DOHH2 (cell line): ENCODE results near the gene ELOVL2.

ENCODE experiments used
- H3F3A ChIP-seq: fragments of 200-600 bp; sonication (generic), shearing (Covaris generic); 2 replicates; pipeline ENCODE4 v1.6.0; 2016; ENCODE audit warnings: antibody characterized with exemption, mild to moderate bottlenecking; ENCODE audit not compliant: control insufficient read depth, insufficient read depth
- H3K27ac ChIP-seq: fragments of 200-600 bp; sonication (generic); 2 replicates; pipeline ENCODE4 v1.5.1; 2014; ENCODE audit warnings: low read depth, mild to moderate bottlenecking, low read length, moderate library complexity
- H3K27me3 ChIP-seq: fragments of 200-600 bp; sonication (generic); 2 replicates; pipeline ENCODE4 v1.6.1; 2014; ENCODE audit warnings: mild to moderate bottlenecking, low read length, mixed read lengths; ENCODE audit not compliant: control insufficient read depth
- H3K36me3 ChIP-seq: fragments of 200-600 bp; sonication (generic); 2 replicates; pipeline ENCODE4 v1.6.1; 2014; ENCODE audit warnings: mild to moderate bottlenecking, low read length, moderate library complexity, mixed read lengths; ENCODE audit not compliant: control insufficient read depth
- H3K4me1 ChIP-seq: fragments of 200-600 bp; sonication (generic); 2 replicates; pipeline ENCODE4 v1.6.1; 2014; ENCODE audit warnings: mild to moderate bottlenecking, low read length, mixed read lengths; ENCODE audit not compliant: control insufficient read depth
- H3K4me2 ChIP-seq: fragments of 200-600 bp; sonication (generic); 2 replicates; pipeline ENCODE4 v1.6.0; 2014; ENCODE audit warnings: mild to moderate bottlenecking, low read length, moderate library complexity
- H3K4me3 ChIP-seq: fragments of 200-600 bp; sonication (generic); 2 replicates; pipeline ENCODE4 v1.5.1; 2014; ENCODE audit warnings: mild to moderate bottlenecking, low read length, mixed read lengths
- H3K79me2 ChIP-seq: fragments of 200-600 bp; sonication (generic); 2 replicates; pipeline ENCODE4 v1.6.1; 2014; ENCODE audit warnings: mild to moderate bottlenecking, low read length, mixed read lengths; ENCODE audit not compliant: control insufficient read depth
- H3K9me2 ChIP-seq: fragments of 200-600 bp; sonication (generic); replicated peaks from 2 replicates; pipeline ENCODE4 v1.6.1; 2014; ENCODE audit warnings: mild to moderate bottlenecking, low read length, mixed read lengths; ENCODE audit not compliant: control insufficient read depth
- H3K9me3 ChIP-seq: fragments of 200-600 bp; sonication (generic); 2 replicates; pipeline ENCODE4 v1.6.1; 2014; ENCODE audit warnings: antibody characterized with exemption, low read length, mixed read lengths; ENCODE audit not compliant: control insufficient read depth, insufficient read depth
- H4K20me1 ChIP-seq: fragments of 200-600 bp; sonication (generic); 2 replicates; pipeline ENCODE4 v1.6.0; 2014; ENCODE audit warnings: low read depth, mild to moderate bottlenecking, antibody characterized with exemption, low read length, moderate library complexity; ENCODE audit not compliant: control insufficient read depth, insufficient read depth
- CTCF ChIP-seq: fragments of 200-600 bp; sonication (generic); IDR thresholded peaks from one replicate; pipeline ENCODE4 v1.5.1; 2014; ENCODE audit warnings: antibody characterized with exemption, mild to moderate bottlenecking, low read depth, low read length; ENCODE audit not compliant: poor library complexity, severe bottlenecking
- EZH2phosphoT487 ChIP-seq: fragments of 200-600 bp; sonication (generic); IDR thresholded peaks from 2 replicates; pipeline ENCODE4 v1.6.1; 2017; ENCODE audit warnings: borderline replicate concordance, mild to moderate bottlenecking, antibody characterized with exemption, low read length, moderate library complexity, mixed read lengths

ELOVL2 gene

DNA sequence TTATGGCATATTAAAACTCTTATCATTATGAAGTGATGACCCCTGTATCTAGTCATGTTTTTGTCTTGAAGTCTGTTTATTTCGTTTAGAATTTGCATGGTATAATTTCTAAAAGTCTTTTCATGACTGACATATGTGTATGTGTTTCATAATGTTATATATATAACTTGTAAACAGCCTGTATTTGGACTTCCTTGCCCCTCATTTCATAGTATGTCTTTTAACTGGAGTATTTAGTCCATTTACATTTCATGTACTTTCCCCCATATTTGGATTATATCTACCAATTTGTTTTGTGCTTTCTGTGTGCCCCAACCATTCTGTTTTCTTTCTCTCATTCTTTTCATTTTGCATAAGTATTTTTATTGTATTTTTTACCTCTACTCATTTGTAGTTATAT lies 98.3 kb downstream of the ELOVL2 start:
- Histone ChIP-seq H3K4me2 (no peak overlapping the region), H3K79me2 (no peaks in the 10 kb centered on the region), H3K4me1 (no peaks in the 10 kb centered on the region), H3F3A (no peaks in the 10 kb centered on the region), H3K9me2 (no peaks in the 10 kb centered on the region), H3K27ac (no peak overlapping the region), H3K4me3 (no peak overlapping the region), H3K36me3 (no peaks in the 10 kb centered on the region), H3K27me3 (peaks cover 9% of the 10 kb centered on the region), H3K9me3 (no peaks in the 10 kb centered on the region), H4K20me1 (no peaks in the 10 kb centered on the region)
- no peak for TF ChIP-seq CTCF
- TF ChIP-seq EZH2phosphoT487 = no peak

DNA sequence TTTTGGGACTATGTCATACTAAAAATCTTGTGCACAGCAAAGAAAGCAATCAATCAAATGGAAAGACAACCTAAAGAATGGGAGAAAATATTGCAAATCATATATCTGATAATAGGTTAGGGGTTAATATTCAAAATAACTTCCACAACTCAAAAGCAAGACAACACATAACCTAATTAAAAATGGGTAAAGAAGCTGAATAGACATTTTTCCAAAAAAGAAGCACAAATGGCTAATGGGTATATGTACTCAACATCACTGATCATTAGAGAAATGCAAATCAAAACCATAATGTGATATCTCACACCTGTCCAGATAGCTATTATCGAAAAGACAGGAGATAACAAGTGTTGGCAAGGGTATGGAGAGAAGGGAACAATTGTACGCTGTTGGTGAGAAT lies 104.3 kb downstream of the ELOVL2 start:
- TF ChIP-seq EZH2phosphoT487 (no peak), CTCF (no peak)
- Histone ChIP-seq H3K4me2 (no peak overlapping the region), H3K36me3 (no peaks in the 10 kb centered on the region), H4K20me1 (no peaks in the 10 kb centered on the region), H3F3A (no peaks in the 10 kb centered on the region), H3K4me1 (no peaks in the 10 kb centered on the region), H3K4me3 (no peak overlapping the region), H3K9me3 (no peaks in the 10 kb centered on the region), H3K79me2 (no peaks in the 10 kb centered on the region), H3K27me3 (peaks cover 2% of the 10 kb centered on the region), H3K27ac (no peak overlapping the region), H3K9me2 (no peaks in the 10 kb centered on the region)

GRCh38 chr6:10933126-10933525 lies 111.0 kb downstream of the ELOVL2 start:
- H3K9me3 ChIP-seq = no peaks in the 10 kb centered on the region
- H3K9me2 ChIP-seq = no peaks in the 10 kb centered on the region
- H3K4me2 ChIP-seq = no peak overlapping the region
- no peaks in the 10 kb centered on the region for H3K79me2 ChIP-seq
- H3K27ac ChIP-seq = no peak overlapping the region
- no peaks in the 10 kb centered on the region for H3F3A ChIP-seq
- no peaks in the 10 kb centered on the region for H3K36me3 ChIP-seq
- H3K4me1 ChIP-seq = no peaks in the 10 kb centered on the region
- H4K20me1 ChIP-seq = no peaks in the 10 kb centered on the region
- peaks cover 2% of the 10 kb centered on the region for H3K27me3 ChIP-seq
- H3K4me3 ChIP-seq = no peak overlapping the region
- TF ChIP-seq CTCF = no peak
- no peak for TF ChIP-seq EZH2phosphoT487
